Peyer's patch (tissue), 4 donors: ENCODE data around the gene SRD5A1.

Experiments used
- CTCF ChIP-seq, 6 experiments: fragments of 450-650 bp in 4 of 6; fragments of 200-600 bp in 2 of 6; sonication (generic) in 1 of 6; IDR thresholded peaks; one replicate each; pipeline ENCODE4 v1.5.1; 2017 to 2019; ENCODE audit warnings: antibody characterized with exemption in 6 of 6, mild to moderate bottlenecking in 3 of 6, moderate library complexity in 1 of 6
- POLR2A ChIP-seq, 2 donors: fragments of 450-650 bp; IDR thresholded peaks; one replicate each; pipeline ENCODE4 v1.5.1; 2017; ENCODE audit warnings: antibody characterized with exemption in 2 of 2, mild to moderate bottlenecking in 2 of 2, moderate library complexity in 2 of 2

DNA sequence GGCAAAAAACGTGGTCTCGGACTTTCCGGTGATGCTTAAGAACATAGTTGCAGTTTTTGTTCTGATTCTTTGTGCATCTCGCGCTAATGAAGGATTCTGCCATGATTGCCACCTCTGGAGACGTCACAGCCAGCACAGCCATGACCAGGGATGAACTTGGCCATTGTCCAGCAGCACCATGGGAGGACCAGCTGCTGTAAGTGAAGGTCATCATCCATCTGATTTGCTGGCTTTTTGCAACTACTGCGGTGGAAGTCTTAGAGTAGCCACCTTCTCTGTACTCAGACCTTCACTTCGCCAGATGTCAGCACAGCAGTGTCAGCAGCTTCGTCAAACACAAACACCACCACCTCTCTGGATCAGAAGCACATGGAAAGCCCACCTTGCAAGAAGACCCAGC lies 46.1 kb upstream of the SRD5A1 start:
- TF ChIP-seq CTCF (IDR thresholded peaks at IDR 0.05) (no peak), POLR2A (IDR thresholded peaks at IDR 0.05) (no peak)
